A549 (cell line): ENCODE measurements around the gene CADM2. TPM values are rescaled to one million over a fixed set of nuclear protein-coding genes. Genes with fewer than 3 reads are reported as not detected.

Experiments used
- ATAC-seq, 2 experiments: fragments of 200-7000 bp in 1 of 2; fragments of >200 bp in 1 of 2; cut with Nextera tagmentation in 1 of 2; cut with Tn5 transposase in 1 of 2; 3 replicates each; pipeline versions ENCODE4 v1.8.0 to v1.9.1; 2018 to 2020; ENCODE audit warnings: mild to moderate bottlenecking in 1 of 2, moderate library complexity in 1 of 2
- CTCF ChIA-PET: fragments of 300-600 bp; sonication (Branson Sonifier 250); formaldehyde crosslinking; extraction: SDS; loops from one replicate; lab custom pipeline; 2021; ENCODE audit warnings: antibody characterized with exemption, inconsistent platforms; lab: Yijun Ruan, JAX
- POLR2A ChIA-PET: fragments of 350-600 bp; formaldehyde crosslinking; extraction: SDS; loops from one replicate; lab custom pipeline; 2021; ENCODE audit warnings: antibody characterized with exemption, inconsistent platforms; lab: Yijun Ruan, JAX
- DNase-seq, 2 experiments: peaks; one replicate each; pipeline versions ENCODE4 v3.0.0 to v3.0.0-alpha.2; 2011 to 2016; ENCODE audit warnings: low read depth in 1 of 2, low spot score in 1 of 2
- FAIRE-seq: peaks from 2 replicates; lab custom pipeline; 2011; peaks lifted over from hg19 to GRCh38; lab: Jason Lieb, UNC
- H3K27ac ChIP-seq, 2 experiments: fragments of >200 bp; sonication (Bioruptor Twin); formaldehyde crosslinking; 3 replicates each; pipeline ENCODE4 v1.5.1; 2016 to 2017
- H3K4me1 ChIP-seq: fragments of >200 bp; sonication (Bioruptor Twin); formaldehyde crosslinking; 3 replicates; pipeline ENCODE4 v1.6.1; 2016
- H3K4me2 ChIP-seq: fragments of >200 bp; sonication (Bioruptor Twin); formaldehyde crosslinking; 3 replicates; pipeline ENCODE4 v1.6.1; 2016
- H3K4me3 ChIP-seq: fragments of >200 bp; sonication (Bioruptor Twin); formaldehyde crosslinking; 3 replicates; pipeline ENCODE4 v1.5.1; 2016
- H3K9me3 ChIP-seq: fragments of >200 bp; sonication (Bioruptor Twin); formaldehyde crosslinking; 3 replicates; pipeline ENCODE4 v1.6.1; 2016
- BHLHE40 ChIP-seq: IDR thresholded peaks from 2 replicates; pipeline ENCODE4 v1.6.1; 2012; ENCODE audit warnings: low read depth, low read length, inconsistent platforms
- CBX2 ChIP-seq: fragments of 200-600 bp; sonication (generic); IDR thresholded peaks from 2 replicates; pipeline ENCODE4 v1.6.1; 2016; ENCODE audit warnings: low read depth, mild to moderate bottlenecking, borderline replicate concordance
- CBX8 ChIP-seq: fragments of 200-600 bp; sonication (generic); IDR thresholded peaks from 2 replicates; pipeline ENCODE4 v1.6.1; 2016
- CHD4 ChIP-seq: fragments of 200-600 bp; sonication (generic); IDR thresholded peaks from 2 replicates; pipeline ENCODE4 v1.6.1; 2016; ENCODE audit warnings: antibody characterized with exemption, mild to moderate bottlenecking, borderline replicate concordance
- ESRRA ChIP-seq: fragments of 150-350 bp; IDR thresholded peaks from 2 replicates; pipeline ENCODE4 v1.6.1; 2014; ENCODE audit warnings: mild to moderate bottlenecking, low read length, borderline replicate concordance
- FOSB ChIP-seq: fragments of 250-450 bp; sonication (Bioruptor Pico); IDR thresholded peaks from 2 replicates; pipeline ENCODE4 v1.5.0; 2020; ENCODE audit warnings: mild to moderate bottlenecking, moderate library complexity
- HEYL ChIP-seq: fragments of 250-450 bp; sonication (Bioruptor Pico); IDR thresholded peaks from 2 replicates; pipeline ENCODE4 v1.8.0; 2021; ENCODE audit warnings: mild to moderate bottlenecking, moderate library complexity
- HOXB13 ChIP-seq: fragments of 250-450 bp; sonication (Bioruptor Pico); IDR thresholded peaks from 2 replicates; pipeline ENCODE4 v1.5.0; 2020; ENCODE audit warnings: low read depth, mild to moderate bottlenecking, moderate library complexity
- JUNB ChIP-seq: fragments of >200 bp; sonication (Bioruptor Twin); formaldehyde crosslinking; IDR thresholded peaks from 2 replicates; pipeline ENCODE4 v1.6.1; 2016
- KDM1A ChIP-seq: fragments of 200-600 bp; sonication (generic); IDR thresholded peaks from 2 replicates; pipeline ENCODE4 v1.6.1; 2016; ENCODE audit warnings: low read depth, mild to moderate bottlenecking
- MYC ChIP-seq: IDR thresholded peaks from 2 replicates; pipeline ENCODE4 v1.6.1; 2012; ENCODE audit warnings: mild to moderate bottlenecking, inconsistent platforms, low read length, improper control_type of control experiment, borderline replicate concordance
- NPAS2 ChIP-seq: fragments of 250-450 bp; sonication (Bioruptor Pico); IDR thresholded peaks from 2 replicates; pipeline ENCODE4 v1.8.0; 2022; ENCODE audit warnings: mild to moderate bottlenecking, moderate library complexity, borderline replicate concordance
- PHF8 ChIP-seq: fragments of 200-600 bp; sonication (generic); IDR thresholded peaks from 2 replicates; pipeline ENCODE4 v1.6.1; 2016; ENCODE audit warnings: low read depth, mild to moderate bottlenecking, antibody characterized with exemption, moderate library complexity, borderline replicate concordance
- POLR2A ChIP-seq: IDR thresholded peaks from 2 replicates; pipeline ENCODE4 v1.6.1; 2012; ENCODE audit warnings: mild to moderate bottlenecking, low read length
- RAD21 ChIP-seq, 2 experiments: fragments of >200 bp in 1 of 2; sonication (Bioruptor Twin) in 1 of 2; formaldehyde crosslinking in 1 of 2; IDR thresholded peaks in 1 of 2; conservative IDR thresholded peaks in 1 of 2; 2 replicates in 1 of 2; 3 replicates in 1 of 2; pipeline ENCODE4 v1.6.1; 2012 to 2018; ENCODE audit warnings: inconsistent platforms in 1 of 2
- RARB ChIP-seq: fragments of 250-450 bp; sonication (Bioruptor Pico); IDR thresholded peaks from 2 replicates; pipeline ENCODE4 v1.8.0; 2021; ENCODE audit warnings: mild to moderate bottlenecking, moderate library complexity
- ZFP36 ChIP-seq: fragments of 450-650 bp; IDR thresholded peaks from 2 replicates; pipeline ENCODE4 v1.6.1; 2014; ENCODE audit warnings: borderline replicate concordance; ENCODE audit not compliant: partially characterized antibody
- ZNF302 ChIP-seq: fragments of 250-450 bp; sonication (Bioruptor Pico); IDR thresholded peaks from 2 replicates; pipeline ENCODE4 v1.9.0; 2021; ENCODE audit warnings: inconsistent platforms, mild to moderate bottlenecking, moderate library complexity
- WGBS: methylation state at CpG from one replicate; pipeline ENCODE4 v1.1.6; 2017; ENCODE audit errors: missing lambda C conversion rate; 5-methylcytosine and 5-hydroxymethylcytosine counted together
- polyA plus RNA-seq, 4 experiments: library from polyadenylated mRNA; depleted of rRNA in 3 of 4; stranded (reverse); fragments of >200 nt; fragmentation: RNase III in 1 of 4; extraction: RNeasy Plus Mini Kit Qiagen cat#74134 plus additional on column Dnase treatment in 1 of 4; gene quantifications; 2 replicates in 3 of 4; 3 replicates in 1 of 4; pipeline ENCODE4 v1.2.3, GENCODE V29; 2011 to 2017
- TF ChIP-seq, protein P1 (sequence below): fragments of 250-450 bp; sonication (Bioruptor Pico); IDR thresholded peaks from 2 replicates; pipeline ENCODE4 v1.5.0; 2021; ENCODE audit warnings: mild to moderate bottlenecking, moderate library complexity, borderline replicate concordance
- TF ChIP-seq, protein P2 (sequence below): fragments of 150-350 bp; IDR thresholded peaks from 2 replicates; pipeline ENCODE4 v1.6.1; 2014; ENCODE audit warnings: low read depth, mild to moderate bottlenecking, low read length
- TF ChIP-seq, protein P3 (sequence below): fragments of 250-450 bp; sonication (Bioruptor Pico); IDR thresholded peaks from 2 replicates; pipeline ENCODE4 v1.5.0; 2020; ENCODE audit warnings: low read depth, mild to moderate bottlenecking, moderate library complexity
- TF ChIP-seq, protein P4 (sequence below): fragments of 450-650 bp; IDR thresholded peaks from 2 replicates; pipeline ENCODE4 v1.6.1; 2014; ENCODE audit warnings: antibody characterized with exemption
- TF ChIP-seq, protein P5 (sequence below): fragments of 200-600 bp; sonication (generic); IDR thresholded peaks from 2 replicates; pipeline ENCODE4 v1.6.1; 2016; ENCODE audit warnings: antibody characterized with exemption, mild to moderate bottlenecking, moderate library complexity

The CADM2 gene
- polyA plus RNA-seq, 2 of the 4 experiments (the other 2 are of a cell fraction), result 0.05 to 0.71 TPM

DNA sequence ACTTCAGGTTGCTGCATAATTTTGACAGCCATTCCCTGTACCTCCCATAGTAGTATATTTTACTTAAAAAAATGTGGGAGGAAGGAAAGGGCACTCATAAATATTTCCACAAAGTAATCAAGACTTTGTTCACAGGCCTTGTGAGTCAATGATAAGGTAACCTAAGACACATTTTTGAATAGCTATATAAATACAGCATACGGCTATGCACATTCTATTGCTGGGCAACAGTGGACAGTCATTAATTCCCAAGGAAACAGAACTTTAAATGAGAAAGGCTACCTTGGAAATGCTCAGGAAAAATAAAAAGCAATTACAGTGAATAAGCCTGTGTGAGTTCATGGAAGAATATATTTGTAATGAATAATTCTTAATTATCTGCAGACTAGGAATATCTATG lies 144.0 kb downstream of the CADM2 start:
- TF ChIP-seq HEYL, result no peak
- no peak for TF ChIP-seq KDM1A
- TF ChIP-seq, protein P1, sequence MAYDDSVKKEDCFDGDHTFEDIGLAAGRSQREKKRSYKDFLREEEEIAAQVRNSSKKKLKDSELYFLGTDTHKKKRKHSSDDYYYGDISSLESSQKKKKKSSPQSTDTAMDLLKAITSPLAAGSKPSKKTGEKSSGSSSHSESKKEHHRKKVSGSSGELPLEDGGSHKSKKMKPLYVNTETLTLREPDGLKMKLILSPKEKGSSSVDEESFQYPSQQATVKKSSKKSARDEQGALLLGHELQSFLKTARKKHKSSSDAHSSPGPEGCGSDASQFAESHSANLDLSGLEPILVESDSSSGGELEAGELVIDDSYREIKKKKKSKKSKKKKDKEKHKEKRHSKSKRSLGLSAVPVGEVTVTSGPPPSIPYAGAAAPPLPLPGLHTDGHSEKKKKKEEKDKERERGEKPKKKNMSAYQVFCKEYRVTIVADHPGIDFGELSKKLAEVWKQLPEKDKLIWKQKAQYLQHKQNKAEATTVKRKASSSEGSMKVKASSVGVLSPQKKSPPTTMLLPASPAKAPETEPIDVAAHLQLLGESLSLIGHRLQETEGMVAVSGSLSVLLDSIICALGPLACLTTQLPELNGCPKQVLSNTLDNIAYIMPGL (CRISPR knock-in tag), result no peak
- no peak for TF ChIP-seq NPAS2
- no peak overlapping the region for H3K27ac ChIP-seq
- no peaks in the 10 kb centered on the region; the same call in 2 of the 3 replicates for H3K9me3 ChIP-seq
- no peak for DNase-seq
- ChIA-PET CTCF (no interaction called here), POLR2A (no interaction called here)
- WGBS, result 28% methylated on average over 1 of the region's 1 CpG
- no peaks in the 10 kb centered on the region for H3K4me1 ChIP-seq
- H3K4me2 ChIP-seq, result no peak overlapping the region
- no peak overlapping the region for H3K4me3 ChIP-seq
- FAIRE-seq, result no peak
- ATAC-seq, result no peak

DNA sequence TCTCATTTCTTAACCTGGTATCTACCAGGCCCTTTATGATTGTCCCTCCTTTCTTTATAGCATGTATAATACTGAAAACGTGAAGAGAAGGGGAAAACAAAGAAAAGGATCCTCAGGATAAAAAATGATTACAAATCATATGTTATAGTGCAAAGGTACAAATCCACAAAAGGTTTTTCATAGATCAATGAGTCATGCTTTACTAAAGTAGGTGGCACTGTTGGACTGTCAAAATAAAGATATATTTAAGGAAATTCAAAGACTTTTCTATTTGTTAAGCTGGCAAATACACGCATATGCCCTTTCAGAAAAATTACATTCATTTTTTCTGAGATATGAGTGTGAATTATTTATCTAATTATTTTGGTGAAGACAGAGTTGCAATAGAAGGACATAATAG lies 151.6 kb downstream of the CADM2 start:
- 3% methylated on average over 2 of the region's 2 CpGs for WGBS
- TF ChIP-seq, protein P1 (CRISPR knock-in tag), result no peak
- TF ChIP-seq RAD21 (conservative IDR thresholded peaks at IDR 0.05 in 1 of 2, IDR thresholded peaks at IDR 0.05 in 1 of 2), result peak in 1 of 2 experiments; percentile 5; a peak in 1 of 5 replicates
- H3K27ac ChIP-seq, result no peak overlapping the region
- FAIRE-seq, result no peak
- no peak for DNase-seq
- H3K4me1 ChIP-seq, result no peaks in the 10 kb centered on the region
- H3K4me2 ChIP-seq, result no peak overlapping the region
- H3K4me3 ChIP-seq, result no peak overlapping the region
- POLR2A ChIA-PET, result no interaction called here
- no peak for ATAC-seq
- CTCF ChIA-PET, result no interaction called here
- H3K9me3 ChIP-seq, result no peaks in the 10 kb centered on the region

DNA sequence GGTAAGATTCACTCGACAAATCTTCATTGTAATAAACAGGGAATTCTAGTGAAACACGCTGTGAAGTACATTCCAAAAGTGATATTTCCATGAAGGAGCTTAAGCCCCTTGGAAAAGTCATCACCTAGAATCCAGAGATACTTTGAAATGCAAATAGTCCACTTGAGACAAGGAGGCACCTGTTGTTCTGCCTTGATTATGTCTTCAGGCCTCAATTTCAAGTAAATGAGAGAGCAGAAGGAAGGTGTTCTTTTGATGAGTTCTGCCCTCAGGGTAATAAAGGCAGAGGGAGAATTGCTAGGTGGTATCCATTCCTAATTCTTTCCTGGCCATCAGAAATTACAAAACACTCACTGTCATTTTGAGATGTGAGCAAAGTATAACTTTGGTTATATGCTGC lies 162.1 kb downstream of the CADM2 start:
- H3K9me3 ChIP-seq, result peaks cover 2% of the 10 kb centered on the region; the same call in 2 of the 3 replicates
- TF ChIP-seq, protein P2, sequence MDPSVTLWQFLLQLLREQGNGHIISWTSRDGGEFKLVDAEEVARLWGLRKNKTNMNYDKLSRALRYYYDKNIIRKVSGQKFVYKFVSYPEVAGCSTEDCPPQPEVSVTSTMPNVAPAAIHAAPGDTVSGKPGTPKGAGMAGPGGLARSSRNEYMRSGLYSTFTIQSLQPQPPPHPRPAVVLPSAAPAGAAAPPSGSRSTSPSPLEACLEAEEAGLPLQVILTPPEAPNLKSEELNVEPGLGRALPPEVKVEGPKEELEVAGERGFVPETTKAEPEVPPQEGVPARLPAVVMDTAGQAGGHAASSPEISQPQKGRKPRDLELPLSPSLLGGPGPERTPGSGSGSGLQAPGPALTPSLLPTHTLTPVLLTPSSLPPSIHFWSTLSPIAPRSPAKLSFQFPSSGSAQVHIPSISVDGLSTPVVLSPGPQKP, result no peak
- TF ChIP-seq RAD21 (conservative IDR thresholded peaks at IDR 0.05 in 1 of 2, IDR thresholded peaks at IDR 0.05 in 1 of 2) (no peak), ZFP36 (no peak), FOSB (no peak), CBX2 (no peak), JUNB (no peak), CBX8 (no peak), ZNF302 (CRISPR knock-in tag) (no peak), CHD4 (no peak), ESRRA (no peak), POLR2A (no peak), HOXB13 (CRISPR knock-in tag) (no peak), PHF8 (no peak), BHLHE40 (no peak), RARB (CRISPR knock-in tag) (no peak), MYC (no peak)
- TF ChIP-seq, protein P3, sequence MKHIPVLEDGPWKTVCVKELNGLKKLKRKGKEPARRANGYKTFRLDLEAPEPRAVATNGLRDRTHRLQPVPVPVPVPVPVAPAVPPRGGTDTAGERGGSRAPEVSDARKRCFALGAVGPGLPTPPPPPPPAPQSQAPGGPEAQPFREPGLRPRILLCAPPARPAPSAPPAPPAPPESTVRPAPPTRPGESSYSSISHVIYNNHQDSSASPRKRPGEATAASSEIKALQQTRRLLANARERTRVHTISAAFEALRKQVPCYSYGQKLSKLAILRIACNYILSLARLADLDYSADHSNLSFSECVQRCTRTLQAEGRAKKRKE (CRISPR knock-in tag), result no peak
- TF ChIP-seq, protein P4, sequence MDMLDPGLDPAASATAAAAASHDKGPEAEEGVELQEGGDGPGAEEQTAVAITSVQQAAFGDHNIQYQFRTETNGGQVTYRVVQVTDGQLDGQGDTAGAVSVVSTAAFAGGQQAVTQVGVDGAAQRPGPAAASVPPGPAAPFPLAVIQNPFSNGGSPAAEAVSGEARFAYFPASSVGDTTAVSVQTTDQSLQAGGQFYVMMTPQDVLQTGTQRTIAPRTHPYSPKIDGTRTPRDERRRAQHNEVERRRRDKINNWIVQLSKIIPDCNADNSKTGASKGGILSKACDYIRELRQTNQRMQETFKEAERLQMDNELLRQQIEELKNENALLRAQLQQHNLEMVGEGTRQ, result no peak
- TF ChIP-seq, protein P5, sequence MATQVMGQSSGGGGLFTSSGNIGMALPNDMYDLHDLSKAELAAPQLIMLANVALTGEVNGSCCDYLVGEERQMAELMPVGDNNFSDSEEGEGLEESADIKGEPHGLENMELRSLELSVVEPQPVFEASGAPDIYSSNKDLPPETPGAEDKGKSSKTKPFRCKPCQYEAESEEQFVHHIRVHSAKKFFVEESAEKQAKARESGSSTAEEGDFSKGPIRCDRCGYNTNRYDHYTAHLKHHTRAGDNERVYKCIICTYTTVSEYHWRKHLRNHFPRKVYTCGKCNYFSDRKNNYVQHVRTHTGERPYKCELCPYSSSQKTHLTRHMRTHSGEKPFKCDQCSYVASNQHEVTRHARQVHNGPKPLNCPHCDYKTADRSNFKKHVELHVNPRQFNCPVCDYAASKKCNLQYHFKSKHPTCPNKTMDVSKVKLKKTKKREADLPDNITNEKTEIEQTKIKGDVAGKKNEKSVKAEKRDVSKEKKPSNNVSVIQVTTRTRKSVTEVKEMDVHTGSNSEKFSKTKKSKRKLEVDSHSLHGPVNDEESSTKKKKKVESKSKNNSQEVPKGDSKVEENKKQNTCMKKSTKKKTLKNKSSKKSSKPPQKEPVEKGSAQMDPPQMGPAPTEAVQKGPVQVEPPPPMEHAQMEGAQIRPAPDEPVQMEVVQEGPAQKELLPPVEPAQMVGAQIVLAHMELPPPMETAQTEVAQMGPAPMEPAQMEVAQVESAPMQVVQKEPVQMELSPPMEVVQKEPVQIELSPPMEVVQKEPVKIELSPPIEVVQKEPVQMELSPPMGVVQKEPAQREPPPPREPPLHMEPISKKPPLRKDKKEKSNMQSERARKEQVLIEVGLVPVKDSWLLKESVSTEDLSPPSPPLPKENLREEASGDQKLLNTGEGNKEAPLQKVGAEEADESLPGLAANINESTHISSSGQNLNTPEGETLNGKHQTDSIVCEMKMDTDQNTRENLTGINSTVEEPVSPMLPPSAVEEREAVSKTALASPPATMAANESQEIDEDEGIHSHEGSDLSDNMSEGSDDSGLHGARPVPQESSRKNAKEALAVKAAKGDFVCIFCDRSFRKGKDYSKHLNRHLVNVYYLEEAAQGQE, result no peak
- FAIRE-seq, result no peak
- H3K4me3 ChIP-seq, result no peak overlapping the region
- H3K4me1 ChIP-seq, result no peaks in the 10 kb centered on the region
- WGBS, result 11% methylated on average over 2 of the region's 2 CpGs
- ChIA-PET CTCF (no interaction called here), POLR2A (no interaction called here)
- no peak overlapping the region for H3K4me2 ChIP-seq
- DNase-seq, result no peak
- ATAC-seq, result no peak
- H3K27ac ChIP-seq, result no peak overlapping the region
